HG02938 (cell line): ENCODE data around the gene CDK5R1.
"Not testable (repeated sequence)": the region's sequence is repeated elsewhere in the genome, so short reads cannot be mapped to it uniquely, and the experiment has no call there.

Experiments used
- ATAC-seq: cut with Tn5 transposase; IDR thresholded peaks from one replicate; pipeline ENCODE4 v1.9.1; 2021; ENCODE audit warnings: mild to moderate bottlenecking, moderate library complexity; ENCODE audit not compliant: unreplicated experiment

The CDK5R1 gene

DNA sequence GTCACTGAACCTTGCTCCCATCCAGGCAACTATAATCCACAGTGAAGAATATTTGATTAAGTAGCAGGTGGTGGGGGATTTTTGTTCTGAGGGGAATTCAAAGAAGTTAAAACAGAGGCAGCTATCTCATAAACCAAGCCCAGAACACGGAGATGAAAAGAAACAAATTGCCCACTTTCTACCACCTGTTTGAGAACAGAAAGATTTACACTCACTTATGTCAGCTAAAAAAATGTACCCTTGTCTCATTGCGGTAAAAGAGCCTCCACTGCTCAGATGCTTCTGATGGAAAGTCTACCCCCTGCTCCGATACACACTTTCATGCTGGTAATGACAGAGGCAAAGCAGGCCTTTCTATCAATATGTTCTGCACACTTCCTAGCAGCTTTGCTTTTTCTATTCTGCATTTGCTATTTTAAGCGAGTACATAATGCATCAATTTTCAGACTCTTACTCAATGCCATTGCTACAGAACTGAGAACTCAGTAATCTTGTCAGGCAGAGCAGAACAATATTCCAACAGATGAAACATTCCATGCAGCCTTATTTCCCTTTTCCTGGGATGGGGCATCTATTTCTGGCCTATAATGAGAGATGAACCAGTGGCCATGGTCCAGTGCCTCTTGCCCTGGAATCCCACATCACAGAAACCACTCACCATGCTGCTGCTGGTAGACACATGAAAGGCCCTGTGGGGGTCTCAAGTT is 29.0 kb downstream of the CDK5R1 start:
- ATAC-seq, result peak; percentile 42

DNA sequence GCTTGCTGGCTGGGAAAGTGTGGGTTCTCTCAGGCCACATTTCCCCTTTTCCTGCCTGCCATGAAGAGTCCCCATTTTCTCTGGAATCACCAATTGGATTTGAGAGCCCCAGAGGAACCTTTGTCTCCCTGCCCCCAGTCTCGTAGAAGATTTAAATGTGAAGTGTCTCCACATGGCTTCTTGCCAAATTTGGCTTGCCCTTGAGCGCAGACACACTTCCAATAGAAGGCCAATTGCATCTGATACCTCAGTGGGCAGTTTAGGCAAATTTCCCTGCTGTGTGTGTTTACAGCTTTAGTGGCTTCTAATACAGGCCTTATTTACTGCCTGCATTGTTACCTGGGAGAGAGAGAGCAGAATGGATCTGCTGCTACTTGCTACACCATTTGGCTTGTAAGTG is 29.7 kb downstream of the CDK5R1 start:
- no peak for ATAC-seq

DNA sequence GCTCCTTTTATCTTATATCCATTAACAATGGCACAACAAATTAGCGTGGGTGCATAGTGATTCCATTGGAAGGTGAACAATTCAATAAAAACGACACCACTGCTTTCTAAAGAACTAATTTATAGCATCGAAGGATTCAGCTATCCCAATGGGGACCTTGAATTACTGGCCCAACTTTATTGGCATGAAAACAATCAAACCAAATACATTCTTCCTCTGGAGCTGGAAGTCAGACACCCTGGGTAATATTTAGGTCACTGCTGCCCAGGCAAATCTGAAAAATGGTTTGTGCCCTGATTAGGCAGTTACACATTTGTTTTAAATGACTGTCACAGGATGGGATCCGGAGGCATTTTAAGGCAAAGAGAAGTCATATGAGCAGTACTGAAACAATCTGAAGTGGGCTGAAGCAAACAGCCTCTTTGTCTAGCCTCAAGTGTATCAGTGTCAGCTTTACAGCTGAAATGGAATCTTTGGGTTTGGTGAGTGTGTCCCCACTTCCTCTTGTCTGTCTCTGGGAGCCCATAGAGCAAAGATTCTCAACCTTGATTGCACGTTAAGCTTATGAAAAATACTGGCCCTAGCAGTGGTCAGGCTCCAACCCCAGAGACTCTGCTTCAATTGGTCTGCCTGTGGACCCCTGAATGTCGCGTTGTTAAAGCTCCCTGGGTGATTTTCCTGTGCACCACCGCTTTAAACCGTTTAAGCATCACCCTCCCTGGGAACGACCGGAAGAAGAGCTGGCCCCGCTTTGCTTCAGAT is 30.3 kb downstream of the CDK5R1 start:
- no peak for ATAC-seq

DNA sequence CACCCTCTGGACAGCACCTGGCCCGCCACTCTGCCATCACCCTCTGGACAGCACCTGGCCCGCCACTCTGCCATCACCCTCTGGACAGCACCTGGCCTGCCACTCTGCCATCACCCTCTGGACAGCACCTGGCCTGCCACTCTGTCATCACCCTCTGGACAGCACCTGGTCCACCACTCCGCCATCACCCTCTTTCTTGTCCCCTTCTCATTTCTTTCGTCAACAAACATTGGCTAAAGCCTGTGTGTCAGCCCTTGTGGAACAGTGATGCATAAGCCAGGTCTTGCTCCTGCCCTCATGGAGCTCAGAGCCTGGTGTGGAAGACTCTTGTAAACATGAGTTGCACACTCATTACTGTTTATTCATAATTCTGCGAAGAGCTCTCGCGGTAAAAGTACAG is 31.2 kb downstream of the CDK5R1 start:
- no peak for ATAC-seq

DNA sequence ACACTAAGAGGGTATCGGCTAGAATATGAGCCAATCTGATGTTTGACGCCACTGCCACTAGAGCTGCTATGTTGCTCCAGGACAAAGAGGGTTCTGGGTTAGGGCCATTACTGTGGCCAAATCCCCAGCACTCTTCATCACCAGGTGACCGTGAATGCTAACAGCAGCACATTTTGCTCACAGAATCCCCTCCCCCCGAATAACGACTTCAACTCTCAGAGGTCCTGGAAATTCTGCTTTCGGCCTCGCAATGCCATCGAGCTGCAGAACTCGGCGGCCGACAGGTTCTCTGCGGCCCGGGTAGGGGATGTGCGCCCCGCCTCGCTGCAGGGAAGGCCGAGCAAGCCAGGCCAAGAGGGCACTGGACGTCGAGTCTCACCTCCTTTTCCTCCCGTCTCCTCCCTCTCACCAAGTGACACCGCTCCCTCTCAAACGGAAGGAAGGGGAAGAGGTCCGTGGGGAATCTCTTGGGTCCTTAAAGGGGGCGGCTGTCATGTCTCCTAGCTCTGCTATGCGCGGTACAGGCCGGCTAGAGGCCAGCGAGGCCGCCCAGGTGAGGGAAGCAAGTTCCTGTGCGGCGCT is 31.9 kb downstream of the CDK5R1 start:
- no peak for ATAC-seq

DNA sequence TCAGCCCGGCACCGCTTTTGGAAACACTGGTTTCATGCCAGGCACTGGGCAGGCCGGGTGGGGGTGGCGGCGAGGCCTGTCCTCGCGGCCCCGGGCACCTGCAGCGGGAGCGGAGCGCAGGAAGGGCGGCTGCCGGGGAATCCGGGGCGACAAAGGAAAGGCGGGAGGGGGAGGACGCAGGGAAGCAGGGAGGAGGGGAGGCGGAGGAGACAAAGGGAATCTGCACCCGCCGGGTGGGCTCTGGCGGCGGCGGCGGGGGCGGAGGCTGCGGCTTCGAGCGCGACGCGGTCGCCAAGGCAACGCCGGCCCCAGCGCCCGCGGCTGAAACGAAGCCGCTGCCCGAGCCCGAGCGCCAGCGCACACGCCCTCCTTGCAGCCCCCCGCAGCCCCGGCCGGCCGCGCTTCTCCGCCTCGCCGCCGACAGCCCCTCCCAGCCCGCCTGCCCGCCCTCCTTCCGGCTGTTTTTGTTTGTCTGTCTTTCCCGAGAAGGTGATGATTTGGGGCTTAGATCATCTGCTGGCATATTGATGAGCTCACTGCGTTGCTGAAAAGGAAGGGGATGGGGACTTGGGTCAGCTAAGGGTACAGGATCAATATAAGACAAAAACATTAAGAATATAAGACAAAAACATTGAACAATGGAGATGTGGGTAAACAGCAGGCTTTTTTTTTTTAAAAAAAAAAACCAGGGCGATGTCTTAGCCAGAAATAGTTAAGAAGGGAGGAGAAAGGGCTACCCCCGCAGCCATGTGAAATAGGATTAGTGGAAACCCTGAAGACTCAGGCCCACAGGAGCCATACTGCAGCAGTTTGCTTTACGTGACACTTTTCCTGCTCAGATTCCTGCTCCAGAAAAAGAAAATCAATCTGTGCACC is 32.7 kb downstream of the CDK5R1 start:
- no peak for ATAC-seq

DNA sequence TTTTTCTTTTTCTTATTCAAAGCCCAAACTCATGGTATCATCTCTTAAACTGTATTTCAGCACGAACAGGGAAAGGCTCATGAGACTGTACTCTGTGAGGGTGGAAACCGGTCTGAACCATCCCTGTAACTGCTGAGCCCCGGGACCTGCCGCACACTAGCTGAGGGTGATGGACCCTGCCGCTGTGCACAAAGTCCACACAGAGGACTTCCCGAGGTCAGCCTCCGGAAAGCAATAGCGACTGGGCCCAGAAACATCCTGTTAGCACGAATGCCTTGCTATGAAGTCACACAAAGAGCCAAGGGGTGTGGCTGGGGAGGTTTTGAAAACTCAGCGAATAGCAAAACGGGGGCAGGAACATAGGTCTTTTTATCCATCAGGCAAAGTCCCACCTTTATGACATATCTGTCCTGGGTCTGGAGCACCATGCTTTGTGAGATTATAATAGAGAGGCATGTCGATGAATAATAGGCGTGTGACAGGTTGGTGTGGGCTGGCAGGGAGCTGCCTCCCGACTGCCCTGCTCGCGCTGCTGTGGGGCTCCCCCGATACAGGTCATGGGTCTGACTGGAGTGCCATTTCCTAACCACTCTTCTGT is 33.4 kb downstream of the CDK5R1 start:
- no peak for ATAC-seq

DNA sequence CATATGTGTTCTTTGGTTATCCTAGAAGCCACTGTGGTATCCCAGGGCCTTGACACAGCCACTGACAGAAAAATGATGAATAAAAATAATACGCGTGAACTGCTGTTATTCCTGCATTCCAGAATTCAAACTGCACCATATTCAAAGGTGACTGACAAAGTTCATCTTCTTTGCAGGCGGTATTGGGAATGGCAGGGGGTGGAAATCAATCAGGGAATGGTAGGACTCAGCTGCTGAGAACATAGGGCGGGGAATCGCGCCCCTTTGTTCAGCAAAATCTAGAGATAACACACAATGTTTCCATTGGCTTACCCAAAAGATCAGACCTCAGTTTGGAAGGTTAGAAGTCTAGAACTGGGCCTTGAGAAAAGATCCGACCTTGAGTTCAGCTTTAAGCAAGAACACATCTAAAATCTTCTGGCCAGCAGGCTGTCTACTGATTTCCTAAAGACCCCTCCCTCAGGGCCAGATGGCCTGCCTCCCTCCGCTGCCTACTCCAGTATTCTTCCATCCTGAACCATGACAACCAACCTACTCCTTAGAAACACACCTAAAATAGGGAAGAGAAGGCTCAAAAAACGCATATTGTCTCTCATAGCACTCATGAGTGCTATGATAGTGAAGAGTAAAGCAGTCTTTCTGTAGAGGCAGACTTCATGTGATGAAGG is 34.1 kb downstream of the CDK5R1 start:
- no peak for ATAC-seq

DNA sequence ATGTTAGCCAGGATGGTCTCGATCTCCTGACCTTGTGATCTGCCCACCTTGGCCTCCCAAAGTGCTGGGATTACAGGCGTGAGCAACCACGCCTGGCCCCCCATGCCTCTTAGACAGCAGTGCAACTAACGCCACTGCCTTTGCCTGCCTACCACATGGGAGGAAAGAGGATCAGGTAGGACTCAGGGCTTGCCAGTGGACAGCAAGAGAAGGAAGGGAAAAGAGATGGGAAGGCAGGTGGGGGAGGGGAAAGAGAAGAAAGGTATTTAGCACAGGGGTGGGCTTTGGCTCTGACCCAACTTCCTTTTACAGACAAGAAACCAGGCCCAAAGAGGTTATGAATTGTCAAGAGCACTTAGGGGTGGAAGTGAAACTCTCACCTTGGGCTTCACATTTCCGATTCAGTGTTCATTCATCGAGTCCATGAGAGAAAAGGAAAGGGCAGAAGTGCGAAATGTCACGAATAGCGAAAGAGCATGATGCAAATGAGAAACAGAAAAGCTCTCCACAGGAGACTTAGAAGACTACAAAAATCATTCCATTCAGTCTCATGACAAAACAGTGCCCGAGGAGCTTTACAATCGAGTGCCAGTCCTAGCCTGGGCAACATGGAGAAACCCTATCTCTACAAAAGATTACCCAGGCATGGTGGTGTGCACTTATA is 36.4 kb downstream of the CDK5R1 start:
- peak; percentile 54 for ATAC-seq

DNA sequence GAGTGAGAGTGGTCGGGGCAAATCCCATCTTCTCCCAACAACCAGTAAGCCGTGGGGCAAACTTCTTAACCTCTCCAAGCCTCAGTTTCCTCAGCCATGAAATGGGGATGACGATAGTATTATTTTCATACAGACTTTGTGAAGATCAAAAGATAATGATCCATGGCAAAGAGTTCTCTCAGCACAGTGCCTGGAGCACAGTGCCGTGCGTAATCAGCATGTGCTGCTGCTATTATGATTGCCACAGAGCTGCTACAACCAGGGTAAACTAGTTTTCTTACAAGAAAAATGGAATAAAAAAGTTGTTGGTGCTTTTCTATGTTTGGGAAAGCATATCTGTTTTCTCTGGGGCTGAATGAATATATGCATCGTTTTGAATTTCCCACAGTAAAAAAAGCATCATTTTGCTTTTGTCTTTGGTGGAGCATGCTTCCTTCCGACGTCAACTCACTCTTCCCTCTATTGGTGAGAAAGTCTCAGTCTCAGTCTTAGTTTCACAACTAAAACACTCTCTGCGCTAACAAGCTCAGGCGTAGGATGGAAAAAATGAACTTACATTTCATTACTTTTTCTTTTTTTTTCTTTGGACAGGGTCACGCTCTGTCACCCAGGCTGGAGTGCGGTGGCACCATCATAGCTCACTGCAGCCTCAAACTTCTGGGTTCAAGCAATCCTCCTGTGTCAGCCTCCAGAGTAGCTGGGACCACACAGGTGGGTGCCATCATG is 37.2 kb downstream of the CDK5R1 start:
- ATAC-seq, result peak; percentile 56

DNA sequence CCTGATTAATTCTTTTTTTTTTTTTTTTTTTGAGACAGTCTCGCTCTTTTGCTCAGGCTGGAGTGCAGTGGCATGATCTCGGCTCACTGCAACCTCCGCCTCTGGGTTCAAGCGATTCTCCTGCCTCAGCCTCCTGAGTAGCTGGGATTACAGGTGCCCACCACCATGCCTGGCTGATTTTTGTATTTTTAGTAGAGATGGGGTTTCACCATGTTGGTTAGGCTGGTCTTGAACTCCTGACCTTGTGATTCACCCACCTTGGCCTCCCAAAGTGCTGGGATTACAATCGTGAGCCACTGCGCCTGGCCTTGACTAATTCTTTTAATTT is 37.7 kb downstream of the CDK5R1 start:
- not testable (repeated sequence) for ATAC-seq

DNA sequence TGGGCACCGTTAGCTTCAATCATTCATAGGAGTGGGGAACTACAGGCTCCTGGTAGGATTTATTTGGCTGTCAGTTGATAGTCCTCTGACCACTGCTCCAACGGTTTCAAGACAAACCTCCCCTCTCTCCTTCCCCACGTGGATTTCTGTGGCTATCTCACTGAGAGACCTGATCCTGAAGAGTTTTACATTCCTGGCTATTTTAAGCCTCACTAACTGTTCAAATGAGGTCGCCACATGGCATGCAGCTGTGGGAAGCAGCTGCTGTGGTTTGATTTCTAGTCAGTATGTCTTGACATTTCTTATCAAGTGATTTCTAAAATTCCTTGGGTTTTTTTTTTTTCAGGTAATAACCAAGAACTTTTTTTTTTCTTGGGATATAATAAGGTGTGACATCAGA is 38.3 kb downstream of the CDK5R1 start:
- ATAC-seq, result no peak

DNA sequence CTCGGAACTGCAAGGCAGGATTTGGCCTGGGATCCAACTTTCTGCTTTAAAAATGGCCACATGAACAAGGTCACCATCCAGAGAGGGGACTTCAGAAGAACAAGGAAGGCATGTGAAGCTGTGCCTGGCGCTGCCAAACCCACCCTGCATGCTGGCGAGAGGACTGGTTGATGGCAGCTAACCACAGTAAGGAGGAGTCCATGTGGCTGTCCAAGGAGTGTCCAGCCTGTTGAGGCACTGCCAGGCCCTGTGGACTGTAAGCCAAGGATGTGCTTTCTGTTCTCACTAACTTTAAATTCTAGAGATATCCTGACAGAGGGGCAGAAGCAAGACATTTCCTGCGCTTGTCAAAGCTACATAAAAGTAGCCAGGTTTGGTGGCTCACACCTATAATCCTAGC is 40.4 kb downstream of the CDK5R1 start:
- ATAC-seq, result no peak

DNA sequence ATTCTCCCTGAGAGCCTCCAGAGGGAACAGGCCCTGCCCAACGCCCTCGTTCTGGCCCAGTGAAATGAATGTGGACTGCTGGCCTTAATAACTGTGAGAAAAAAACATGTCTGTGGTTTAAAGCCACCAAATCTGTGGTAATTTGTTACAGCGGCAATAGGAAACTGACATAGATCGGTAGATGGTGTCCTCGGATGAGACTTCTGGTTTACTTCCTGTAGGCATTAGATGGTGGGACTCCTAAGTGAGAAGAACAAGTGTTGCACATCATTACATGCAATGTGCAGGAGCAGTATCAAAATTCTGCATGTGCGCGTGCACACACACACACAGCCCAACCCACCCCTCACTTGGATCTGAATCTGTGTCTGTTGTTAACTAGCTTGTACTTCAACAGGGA is 42.0 kb downstream of the CDK5R1 start:
- no peak for ATAC-seq

DNA sequence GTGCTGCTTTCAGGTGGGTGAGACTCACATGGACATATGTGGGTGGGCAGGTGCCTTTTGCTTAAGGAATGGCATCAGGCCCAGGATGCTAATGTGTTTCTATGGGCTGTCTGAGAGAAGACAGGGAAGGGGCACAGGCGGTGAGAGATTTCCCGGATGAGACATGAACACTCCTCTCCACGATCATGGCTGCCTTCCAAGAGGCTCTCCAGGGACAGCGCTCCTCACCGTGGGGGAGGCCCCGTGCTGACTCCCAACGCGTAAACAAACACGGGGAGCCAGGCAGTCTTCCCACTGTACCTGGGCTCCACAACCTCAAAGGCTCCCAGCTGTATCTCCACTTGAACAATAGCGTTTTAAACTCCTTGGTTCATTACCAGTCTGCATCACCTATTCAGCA is 42.8 kb downstream of the CDK5R1 start:
- no peak for ATAC-seq

DNA sequence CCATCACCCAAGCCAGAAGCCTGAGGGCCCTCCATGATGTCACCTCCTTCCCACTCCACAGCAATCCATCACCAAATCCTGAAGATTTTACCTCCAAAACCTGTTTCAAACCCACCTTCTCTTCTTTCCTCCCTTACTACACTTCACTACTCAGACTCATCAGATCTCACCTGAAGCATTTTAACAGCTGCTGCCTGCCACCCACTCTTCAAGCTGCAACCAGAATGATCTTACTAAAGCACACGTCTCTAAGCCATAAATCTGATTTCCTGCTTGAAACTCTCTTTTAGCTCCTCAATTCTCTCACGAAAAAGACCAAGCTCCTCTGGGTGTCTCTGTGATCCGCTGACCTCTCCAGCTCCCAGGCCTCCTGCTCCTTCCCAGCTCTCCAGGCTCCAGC is 46.5 kb downstream of the CDK5R1 start:
- ATAC-seq, result no peak

DNA sequence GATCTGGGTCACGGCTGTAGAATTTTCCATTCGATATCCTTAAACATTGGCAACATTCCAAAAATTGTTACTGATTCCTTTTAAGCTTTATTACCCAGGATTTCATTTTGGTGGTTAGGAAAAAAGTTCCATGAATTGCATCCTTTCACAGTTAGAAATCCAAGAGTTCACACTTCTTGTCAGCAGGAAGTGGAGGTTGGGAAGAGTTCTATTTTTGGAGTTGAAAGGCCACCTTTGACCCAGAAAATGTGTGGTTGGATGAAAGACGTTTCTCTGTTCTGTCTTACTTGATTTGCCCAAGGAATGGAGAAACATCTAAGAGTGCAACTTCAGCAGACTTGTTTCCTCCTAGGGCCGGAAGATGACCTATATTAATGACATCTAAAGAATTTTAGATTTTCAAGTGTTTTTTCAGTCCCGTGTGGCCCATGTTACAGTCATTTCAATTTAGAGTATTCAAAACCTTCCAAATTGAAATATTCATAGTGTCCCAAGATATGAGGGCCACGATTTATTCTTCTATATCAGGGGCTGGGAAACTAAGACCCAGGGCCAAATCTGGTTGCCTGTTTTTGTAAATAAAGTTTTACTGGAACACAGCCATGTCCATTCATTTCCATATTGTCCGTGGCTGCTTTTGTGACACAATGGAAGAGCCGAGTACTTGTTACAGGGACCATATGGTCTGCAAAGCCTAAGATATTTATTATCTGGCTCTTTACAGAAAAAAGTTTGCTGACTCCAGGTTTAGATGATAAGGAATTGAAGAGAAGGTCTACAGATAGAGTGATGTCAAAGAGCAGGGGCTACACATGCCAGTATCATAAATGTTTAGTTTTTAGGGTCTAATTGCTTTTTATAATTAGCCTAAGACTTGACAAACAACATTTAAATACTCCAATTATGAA is 50.2 kb downstream of the CDK5R1 start:
- ATAC-seq, result no peak
